HG03460 (cell line): ENCODE measurements around the gene POLA1.

Source experiments
- ATAC-seq: cut with Tn5 transposase; IDR thresholded peaks from one replicate; pipeline ENCODE4 v1.9.1; 2021; ENCODE audit not compliant: unreplicated experiment

POLA1 gene

DNA sequence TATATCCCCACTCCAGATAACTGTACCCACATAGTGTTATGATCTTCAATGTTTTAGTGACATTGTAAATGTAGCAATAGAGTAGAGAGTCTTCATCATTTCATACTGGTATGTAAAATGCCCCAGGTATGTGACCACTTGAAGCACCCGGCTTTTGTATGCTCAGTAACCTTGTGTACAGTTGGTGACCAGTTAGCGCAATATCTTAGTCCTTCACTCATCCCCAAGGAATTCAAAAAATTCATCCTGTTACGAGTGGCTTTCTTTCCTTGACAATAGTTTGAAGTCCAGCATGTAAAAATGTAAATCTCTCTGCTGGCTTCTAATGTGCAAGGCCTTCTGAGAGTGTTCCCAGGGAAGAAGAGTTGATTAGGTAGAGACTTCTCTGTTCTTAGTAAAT lies 176.4 kb downstream of the POLA1 start:
- ATAC-seq = no peak

DNA sequence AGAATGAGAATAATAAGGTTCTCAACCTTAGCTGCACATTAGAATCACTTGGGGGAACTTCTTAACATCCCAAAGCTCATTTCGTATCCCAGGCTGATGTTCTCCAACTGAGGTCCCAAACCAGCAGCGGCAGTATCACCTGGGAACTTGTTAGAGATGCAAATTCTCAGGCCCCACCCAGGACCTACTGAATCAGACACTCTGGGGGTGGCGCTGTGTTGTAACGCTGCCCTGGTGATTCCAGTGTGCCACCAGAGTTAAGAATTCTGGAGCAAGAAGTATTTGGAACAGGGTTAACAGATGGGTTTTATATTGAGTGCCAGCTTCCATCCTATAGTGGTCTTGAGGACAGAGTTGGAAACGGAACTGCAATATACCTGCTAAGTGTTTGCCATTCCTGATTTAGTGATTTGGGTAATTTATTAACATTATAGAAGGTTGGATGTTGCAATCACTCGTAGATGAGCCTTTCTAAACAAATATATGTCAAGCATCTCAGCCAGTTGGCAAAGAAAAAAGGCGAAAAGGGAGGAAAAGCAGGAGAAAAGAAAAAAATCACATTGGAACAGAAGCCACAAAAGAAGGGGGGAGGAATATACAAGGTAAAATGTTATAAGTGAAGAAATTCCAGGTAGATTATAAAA lies 181.0 kb downstream of the POLA1 start:
- ATAC-seq = no peak

DNA sequence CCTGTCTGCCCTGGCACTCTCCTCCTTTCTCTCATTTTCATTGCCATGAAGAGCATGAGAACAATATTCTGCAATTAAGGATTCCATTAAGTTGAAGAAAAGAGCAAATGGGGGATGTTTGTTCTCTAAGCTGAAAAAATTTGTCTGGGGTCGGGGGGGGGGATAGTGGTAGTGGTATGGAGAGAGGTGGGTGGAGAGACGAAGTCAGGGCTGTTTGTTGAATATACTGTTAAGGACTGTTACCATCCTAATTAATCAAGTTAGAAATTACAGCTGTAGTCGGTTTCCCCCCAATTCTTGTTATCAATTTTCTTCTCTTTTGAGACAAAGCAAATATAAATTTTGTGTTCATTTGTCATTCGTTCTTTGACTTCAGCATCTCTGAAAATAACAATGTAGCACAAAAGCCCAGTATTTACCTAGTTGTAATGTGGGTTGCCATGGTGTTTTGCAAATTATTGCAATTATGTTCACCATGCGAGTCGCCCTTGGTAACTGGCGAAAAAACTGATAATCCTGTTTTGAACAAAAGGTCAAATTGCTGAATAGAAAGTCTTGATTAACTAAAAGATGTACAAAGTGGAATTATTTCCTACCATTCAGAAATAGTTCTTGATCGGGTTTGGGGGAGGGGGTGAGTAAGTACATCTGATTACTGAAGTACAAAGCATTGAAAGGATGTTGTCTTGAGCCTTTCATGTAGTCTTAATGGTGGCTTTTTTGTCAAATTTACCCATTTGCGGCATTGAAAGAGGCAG lies 183.0 kb downstream of the POLA1 start:
- no peak for ATAC-seq

DNA sequence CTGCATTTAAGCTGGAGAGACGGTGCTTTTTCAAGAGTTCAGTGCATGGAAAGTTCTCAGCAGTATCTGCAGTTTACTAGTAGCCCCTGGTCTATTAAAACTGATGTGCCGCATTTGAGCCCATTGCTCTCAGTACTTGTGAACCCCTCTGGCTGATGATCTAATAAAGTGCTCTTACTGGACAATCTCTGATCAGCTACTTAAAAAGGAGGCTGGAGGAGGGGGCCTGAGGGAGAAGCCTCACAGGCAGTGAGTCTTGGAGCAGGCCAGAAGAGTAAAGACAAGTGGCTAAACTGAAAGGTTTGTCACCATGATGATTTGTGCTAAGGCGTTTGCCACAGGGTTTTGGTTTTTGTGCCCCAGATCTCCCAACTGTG lies 183.6 kb downstream of the POLA1 start:
- ATAC-seq = no peak

DNA sequence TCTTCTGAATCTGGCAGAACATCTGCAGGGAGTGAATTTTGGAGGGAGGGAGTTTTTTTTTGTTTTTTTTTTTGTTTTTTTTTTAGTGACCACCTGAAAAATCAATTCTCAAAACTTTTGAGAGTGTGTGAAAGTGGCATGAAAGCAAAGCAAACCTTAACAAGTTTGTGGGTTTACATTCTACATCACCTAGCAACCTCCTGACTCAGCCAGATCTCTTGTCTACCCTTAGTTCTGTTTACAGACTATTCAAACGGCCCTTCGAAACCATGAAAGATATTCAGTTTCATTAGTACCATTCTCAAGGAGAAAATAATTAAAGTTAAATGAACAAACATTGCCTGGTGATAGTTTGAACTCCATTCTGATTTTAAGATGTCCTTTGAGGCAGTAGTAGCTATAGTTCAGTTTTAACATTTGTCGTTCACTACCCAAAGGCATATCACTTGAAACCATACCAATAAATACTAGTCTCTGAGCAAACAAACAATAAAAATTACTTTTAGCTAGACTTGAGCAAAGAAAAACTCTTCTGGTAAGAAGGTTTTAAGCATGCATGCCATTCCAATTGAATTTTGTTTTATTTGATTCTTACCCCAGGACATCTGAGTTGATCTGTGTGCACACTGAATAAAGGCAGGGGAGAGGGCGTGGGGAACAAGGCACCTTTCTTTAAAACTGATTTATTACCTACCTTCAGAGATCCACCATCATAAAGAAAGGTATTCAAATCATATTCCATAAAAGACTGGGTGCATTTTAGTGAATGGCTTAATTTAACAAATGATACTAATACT lies 184.3 kb downstream of the POLA1 start:
- no peak for ATAC-seq

DNA sequence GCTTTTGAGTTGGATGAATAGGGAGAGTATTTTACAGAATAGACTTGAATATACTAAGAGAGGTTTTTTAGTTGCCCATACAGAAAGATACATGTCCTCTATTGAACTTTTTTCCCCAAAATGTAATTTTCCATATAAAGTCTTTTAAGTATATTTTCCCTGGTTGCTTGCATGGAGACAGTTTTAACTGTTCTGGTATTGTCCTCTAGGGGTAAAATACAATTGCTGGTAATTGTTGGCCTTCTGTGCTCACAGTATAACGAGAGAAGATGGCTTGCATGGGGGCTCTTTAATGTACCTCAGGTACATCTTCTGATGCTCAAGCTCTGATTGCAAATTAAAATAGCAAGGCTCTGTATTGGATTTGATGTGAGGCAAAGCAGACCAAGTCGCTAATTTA lies 186.0 kb downstream of the POLA1 start:
- ATAC-seq = no peak

DNA sequence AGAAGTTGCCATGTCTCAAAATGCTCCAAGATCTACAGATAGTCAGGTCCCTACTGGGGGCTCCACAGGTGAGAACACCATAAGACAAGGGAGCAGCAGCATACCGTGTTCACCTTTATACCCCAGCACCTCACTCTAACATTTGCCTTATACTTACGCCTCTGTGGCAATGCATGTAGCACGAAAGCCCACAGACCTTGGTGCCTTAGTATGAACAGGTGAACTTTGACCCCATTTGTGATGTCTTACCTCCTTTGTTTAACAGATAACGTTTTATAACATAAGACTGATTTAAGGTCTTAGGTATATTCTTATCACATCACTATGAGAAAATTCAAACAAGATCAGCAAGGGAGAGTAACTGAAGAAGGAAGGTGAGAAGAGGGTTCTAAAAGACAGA lies 193.2 kb downstream of the POLA1 start:
- no peak for ATAC-seq

DNA sequence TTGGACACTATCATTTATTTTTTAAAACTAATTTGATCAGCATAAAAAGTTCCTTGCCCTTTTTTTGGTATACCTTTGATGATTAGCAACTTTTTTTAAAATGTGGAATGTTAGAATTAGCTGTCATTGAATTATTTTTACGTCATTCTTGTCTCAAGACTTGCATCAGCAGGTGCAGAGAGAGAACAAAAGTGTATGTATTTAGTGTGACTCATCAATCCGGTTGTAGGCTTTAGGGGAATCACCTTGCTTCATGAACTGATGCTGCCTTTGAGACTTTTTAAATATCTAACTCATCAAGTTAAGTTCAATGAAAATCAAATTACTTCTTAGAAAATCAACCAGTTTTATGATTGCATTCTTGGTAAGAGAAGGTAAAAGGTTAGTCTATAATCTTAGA lies 197.0 kb downstream of the POLA1 start:
- ATAC-seq = no peak

DNA sequence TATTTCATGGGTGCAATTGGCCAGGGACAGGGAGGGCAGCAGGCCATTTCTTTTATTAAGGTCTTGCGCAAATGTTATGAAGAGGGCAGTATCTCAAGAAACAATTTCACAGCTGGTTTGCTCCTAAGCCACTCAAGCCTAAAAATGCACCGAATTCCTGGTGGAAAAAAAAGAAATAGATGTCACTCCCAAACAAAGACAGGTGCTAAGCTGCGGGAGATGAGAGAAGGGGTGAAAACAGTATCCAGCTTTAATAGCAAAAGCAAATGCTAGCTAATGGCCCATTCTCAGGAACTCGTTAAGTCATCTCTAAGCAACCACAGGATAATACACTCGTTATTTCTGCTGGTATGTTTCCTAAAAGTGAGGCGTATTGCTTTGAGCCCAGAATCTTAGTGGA lies 205.7 kb downstream of the POLA1 start:
- ATAC-seq = no peak

DNA sequence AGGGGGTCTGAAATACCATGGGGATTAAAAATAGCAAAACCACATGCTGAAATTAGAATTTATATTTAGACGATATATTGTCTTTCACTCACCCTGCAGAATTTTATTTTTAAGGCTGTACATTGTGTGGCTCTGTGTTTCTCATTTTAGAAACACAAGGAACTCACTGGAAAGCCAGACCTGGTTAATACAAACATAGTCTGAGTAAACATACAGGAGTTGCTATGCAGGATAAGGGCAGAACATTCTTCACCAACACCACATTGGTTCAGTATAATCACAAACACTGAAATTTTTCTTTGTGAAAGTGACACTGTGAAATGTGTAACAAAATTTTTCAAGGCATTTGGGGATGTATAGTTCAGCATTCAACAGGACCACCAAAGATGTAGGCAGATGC lies 206.5 kb downstream of the POLA1 start:
- ATAC-seq = no peak

DNA sequence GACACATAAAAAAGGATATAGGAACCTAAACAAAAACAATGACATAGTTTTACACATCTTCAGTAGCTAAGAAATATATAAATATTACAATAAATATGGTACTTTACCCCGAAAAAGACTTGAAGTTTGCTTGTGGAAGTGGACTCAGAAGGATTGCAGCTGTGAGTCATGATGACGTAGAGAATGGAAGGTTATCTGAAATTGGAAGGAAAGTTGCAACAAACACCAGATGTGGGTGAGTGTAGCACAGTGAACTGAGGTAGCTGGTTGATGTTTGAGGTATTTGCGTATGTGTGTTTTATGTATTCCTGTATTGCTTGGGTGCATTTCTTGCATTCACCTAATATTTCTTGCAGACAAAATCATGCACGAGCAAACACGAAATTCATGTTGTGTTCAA lies 209.1 kb downstream of the POLA1 start:
- ATAC-seq = no peak

DNA sequence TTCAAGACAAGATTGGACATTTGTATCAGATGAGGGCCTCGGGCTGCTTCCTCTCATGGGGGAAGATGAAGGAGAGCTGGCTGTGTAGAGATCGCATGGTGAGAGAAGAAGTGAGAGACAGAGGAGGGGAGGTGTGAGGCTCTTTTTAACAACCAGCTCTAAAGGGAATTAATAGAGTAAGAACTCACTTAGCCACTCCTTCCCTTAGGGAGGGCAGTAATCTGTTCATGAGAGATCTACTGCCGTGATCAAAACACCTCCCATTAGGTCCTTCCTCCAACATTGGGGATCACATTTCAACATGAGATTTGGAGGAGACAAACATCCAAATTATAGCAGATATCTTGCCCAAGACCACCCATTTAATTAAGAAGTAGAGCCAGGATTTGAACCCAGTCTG lies 225.0 kb downstream of the POLA1 start:
- ATAC-seq = no peak

DNA sequence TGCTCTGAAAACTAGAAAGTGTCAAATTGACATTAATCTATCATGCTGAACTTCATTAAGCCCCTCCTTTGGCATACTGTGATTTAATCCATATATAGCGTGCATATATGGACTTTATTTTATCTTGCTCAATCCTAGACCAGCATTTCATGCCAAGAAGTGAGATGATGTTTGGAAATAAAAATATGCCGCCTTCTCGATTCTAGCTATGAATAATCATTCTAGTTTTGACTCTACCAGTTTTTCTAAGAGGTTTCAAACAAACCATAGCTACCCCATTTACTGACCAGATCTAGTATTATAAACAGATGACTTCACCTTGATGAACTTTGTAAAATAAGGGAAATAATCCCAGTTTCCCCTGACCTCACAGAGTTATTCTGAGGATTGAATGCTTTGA lies 227.1 kb downstream of the POLA1 start:
- no peak for ATAC-seq

DNA sequence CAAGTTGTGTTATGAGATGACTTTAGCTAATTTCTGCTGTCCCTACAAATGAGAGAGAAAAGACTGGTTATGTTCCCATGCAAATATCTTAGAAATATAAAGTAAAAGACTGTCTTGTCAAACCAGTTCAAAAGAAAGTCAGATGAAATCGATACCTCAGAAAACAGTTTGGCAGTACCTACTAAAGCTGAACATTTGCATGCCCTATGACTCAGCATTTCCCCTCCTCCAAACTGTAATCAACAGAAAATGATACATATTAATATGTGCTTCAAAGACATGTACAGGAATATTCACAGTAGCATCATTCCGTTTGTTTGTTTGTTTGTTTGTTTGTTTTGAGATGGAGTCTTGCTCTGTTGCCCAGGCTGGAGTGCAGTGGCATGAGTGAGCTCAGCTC lies 231.7 kb downstream of the POLA1 start:
- ATAC-seq = no peak

DNA sequence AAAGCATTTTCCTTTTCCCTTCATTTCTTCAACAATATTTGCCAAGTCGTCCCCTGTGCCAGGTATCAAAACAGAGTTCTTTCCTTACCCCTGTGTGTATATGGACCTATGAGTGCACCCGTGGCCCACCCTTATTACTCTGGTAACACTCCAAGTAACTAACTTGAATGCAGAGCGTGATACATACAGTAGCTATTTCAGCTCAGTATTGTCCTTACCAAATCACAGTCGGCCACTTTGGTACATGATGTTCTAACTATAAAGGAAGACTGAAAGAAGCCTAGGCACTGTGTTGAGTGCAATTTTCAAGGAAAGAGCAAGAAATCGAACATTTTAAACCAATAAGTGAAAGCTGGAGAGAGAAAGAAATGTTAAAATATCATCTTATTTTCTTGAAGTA lies 233.7 kb downstream of the POLA1 start:
- ATAC-seq = no peak

DNA sequence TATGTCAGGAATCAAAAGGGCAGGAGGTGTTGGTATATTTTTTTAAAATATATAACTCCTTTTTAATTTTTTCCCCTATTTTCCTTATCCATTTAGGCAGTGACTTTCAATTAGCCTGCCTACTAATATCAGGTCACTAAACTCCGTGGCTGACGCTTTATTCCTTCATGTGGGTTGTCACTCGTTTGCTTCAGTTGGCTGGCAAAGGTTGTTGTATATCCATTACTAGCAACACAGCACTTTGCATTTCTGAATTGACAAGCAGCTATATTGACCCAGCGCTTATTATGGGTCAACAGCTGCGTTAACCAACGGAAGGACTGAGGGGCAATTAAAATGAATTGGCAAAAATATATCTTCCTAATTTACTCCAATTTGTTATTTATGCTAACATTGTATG lies 234.4 kb downstream of the POLA1 start:
- ATAC-seq = no peak

DNA sequence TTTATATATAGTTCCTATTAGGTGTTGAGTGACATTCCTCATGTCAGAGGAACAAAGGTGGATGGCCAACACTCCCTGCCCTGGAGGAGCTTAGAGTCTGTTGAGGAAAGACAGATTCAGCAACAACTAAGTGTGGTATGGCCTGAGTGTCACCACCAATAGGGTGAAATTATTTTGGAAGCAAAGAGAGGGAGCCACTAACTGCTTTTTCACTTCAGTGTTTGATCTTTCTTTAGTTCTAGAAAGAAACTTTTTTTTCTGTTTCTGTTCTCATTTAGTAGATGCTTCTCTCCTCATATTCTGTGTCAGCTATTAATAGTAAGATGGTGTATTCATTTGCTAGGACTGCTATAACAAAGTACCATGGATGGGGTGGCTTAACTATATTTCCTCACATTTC lies 240.6 kb downstream of the POLA1 start:
- no peak for ATAC-seq

DNA sequence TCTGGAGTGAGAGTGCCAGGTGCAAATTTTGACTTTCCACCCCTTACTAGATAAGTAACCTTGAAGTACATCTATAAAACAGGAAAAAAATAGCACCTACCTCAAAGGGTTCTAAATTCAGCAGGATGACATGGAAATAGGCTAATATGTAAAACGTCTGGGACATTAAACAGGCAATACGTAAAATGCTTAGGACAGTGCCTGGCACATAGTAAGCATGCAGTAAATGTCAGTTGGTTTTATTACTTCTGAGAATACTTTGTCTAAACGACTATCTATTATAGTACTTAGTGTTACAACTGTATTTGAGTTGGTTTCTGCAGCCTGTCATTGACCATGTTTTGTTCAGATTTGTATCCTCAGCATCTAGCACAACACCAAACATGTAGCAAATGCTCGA lies 251.3 kb downstream of the POLA1 start:
- no peak for ATAC-seq

DNA sequence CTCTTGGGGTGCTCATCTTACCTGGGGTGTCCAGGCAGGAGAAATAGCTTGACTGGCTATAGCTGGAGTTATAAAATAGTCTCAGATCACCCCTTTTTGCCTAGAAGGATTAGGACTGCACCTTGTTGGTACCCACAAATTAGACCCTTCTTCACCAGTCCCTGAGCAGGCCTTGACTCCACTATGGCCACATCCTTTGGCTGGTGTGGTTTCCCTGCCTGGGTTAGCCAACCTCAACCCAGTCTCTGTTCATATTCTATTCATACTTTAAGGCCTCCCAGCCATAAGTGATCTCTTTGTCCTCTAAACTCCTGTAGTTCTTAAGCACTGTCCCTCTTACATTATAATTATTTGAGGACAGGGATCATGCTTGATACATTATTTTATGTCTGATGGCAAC lies 252.7 kb downstream of the POLA1 start:
- ATAC-seq = no peak

DNA sequence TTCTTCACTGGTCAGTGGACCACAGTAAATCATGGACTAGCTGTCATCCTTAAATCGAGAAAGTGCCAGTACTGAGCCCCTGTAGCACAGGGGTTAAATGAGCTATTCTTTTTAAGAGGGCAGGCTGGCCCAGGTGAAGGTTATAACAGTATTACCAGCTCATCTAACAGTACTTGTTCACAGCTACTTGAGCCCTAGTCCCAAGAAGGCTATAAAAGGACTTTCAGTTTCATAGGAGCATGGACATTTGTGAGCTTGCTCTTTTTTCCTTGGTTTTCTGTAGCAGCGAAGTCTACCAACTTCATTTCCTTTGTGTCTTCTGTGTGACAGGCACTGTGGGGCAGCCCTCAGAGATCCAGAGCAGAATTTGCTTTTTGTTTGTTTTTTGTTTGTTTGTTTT lies 261.0 kb downstream of the POLA1 start:
- ATAC-seq = no peak

DNA sequence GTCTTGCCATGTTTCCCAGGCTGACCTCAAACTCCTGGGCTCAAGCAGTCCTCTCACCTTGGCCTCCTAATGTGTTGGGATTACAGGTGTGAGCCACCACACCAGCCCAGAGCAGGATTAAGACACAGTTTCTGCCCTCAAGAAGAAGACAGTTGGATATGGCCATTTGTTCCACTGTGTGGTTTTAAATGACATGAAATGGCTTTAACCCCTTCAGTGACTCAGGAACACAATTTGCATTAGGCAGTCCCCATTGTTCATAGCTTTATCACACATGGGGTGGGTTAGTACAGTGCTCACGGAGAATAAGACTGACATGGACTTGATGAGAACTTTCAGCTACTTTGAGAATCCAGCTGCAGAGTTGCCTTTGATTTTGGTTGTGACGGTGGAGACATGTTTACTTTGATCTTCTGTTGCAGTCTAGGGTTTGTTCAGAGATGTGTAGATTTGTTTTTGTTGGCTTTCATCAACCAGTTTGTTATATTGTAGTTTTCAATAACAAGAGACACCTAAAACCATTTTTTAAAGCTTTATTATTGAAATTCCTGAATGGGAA lies 261.7 kb downstream of the POLA1 start:
- no peak for ATAC-seq

DNA sequence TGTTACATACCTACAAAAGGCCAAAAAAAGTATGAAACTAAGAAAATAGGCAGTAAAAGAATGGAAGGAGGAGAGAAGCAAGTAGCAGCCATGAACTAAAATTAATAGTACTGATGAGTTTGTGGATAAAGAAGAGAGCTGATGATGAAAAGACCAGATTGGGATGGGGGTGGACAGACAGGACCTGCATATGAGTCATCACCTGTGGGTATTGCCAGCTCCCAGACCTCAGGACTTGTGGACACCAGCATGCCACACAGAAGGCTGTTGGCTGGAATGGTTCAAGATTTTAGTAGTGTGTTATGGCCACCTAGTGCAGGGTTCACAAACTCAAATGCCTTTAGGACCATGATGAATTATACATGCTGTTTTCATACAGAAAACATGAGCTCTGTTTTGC lies 263.1 kb downstream of the POLA1 start:
- no peak for ATAC-seq
